Body of pancreas (tissue), 4 donors: ENCODE measurements around the gene CMSS1. TPM values are rescaled to one million over a fixed set of nuclear protein-coding genes. Genes with fewer than 3 reads are reported as not detected.

Experiments
- ATAC-seq: fragments of 150-250 bp; one replicate; pipeline ENCODE4 v1.9.1; 2016
- DNase-seq, 4 donors: peaks; one replicate each; pipeline ENCODE4 v3.0.0-alpha.2; 2019
- H3K27ac ChIP-seq, 4 donors: fragments of 200-600 bp; sonication (generic); 1 replicate in 3 of 4; 2 replicates in 1 of 4; pipeline versions ENCODE4 v1.5.1 to v1.6.1; 2016 to 2019; ENCODE audit warnings: mild to moderate bottlenecking in 1 of 4, mixed read lengths in 1 of 4, moderate library complexity in 1 of 4
- H3K27me3 ChIP-seq, 2 donors: fragments of 200-600 bp; sonication (generic); one replicate each; pipeline ENCODE4 v1.6.0; 2016; ENCODE audit warnings: mild to moderate bottlenecking in 1 of 2
- H3K36me3 ChIP-seq, 2 donors: fragments of 200-600 bp; sonication (generic); replicated peaks in 1 of 2; 2 replicates each; pipeline ENCODE4 v1.5.1; 2016; ENCODE audit warnings: low read depth in 2 of 2; ENCODE audit not compliant: insufficient read depth in 1 of 2
- H3K4me1 ChIP-seq: fragments of 200-600 bp; sonication (generic); one replicate; pipeline ENCODE4 v1.6.0; 2016
- H3K4me3 ChIP-seq, 2 donors: fragments of 200-600 bp; sonication (generic); 1 replicate in 1 of 2; 2 replicates in 1 of 2; pipeline ENCODE4 v1.5.1; 2016 to 2019
- H3K9me3 ChIP-seq, 3 donors: fragments of 200-600 bp; sonication (generic); 1 replicate in 2 of 3; 2 replicates in 1 of 3; pipeline ENCODE4 v1.5.1; 2016
- CTCF ChIP-seq, 7 experiments: fragments of 450-650 bp in 4 of 7; fragments of 200-600 bp in 3 of 7; sonication (generic) in 3 of 7; IDR thresholded peaks; one replicate each; pipeline ENCODE4 v1.5.1; 2016 to 2019; ENCODE audit warnings: antibody characterized with exemption in 7 of 7
- POLR2A ChIP-seq, 3 donors: fragments of 450-650 bp; IDR thresholded peaks; one replicate each; pipeline ENCODE4 v1.6.1; 2016; ENCODE audit warnings: antibody characterized with exemption in 3 of 3, mild to moderate bottlenecking in 2 of 3
- WGBS, 2 donors: methylation state at CpG; one replicate each; pipeline ENCODE4 v1.1.5; 2017; 5-methylcytosine and 5-hydroxymethylcytosine counted together
- intact Hi-C: fragments of 100-400 bp; cut with DNase I; formaldehyde crosslinking; loops from one replicate; pipeline ENCODE4 v1.15.1; 2023
- total RNA-seq, 2 donors: library from RNA; depleted of rRNA; stranded (reverse); fragments of >200 nt; gene quantifications; one replicate each; pipeline ENCODE4 v1.1.0, GENCODE V29; 2016

Gene CMSS1
- total RNA-seq, 2 donors from 2014 or later, result 3.9 to 21.4 TPM

- DNase-seq (no peak), ATAC-seq (no peak)
- Histone ChIP-seq H3K4me1 (no peaks in the 10 kb centered on the region), H3K4me3 (no peak overlapping the region), H3K27me3 (no peaks in the 10 kb centered on the region), H3K9me3 (no peaks in the 10 kb centered on the region), H3K27ac (no peak overlapping the region), H3K36me3 (no peaks in the 10 kb centered on the region)
- TF ChIP-seq POLR2A (IDR thresholded peaks at IDR 0.05), result no peak
- no peak for TF ChIP-seq CTCF (IDR thresholded peaks at IDR 0.05)
- WGBS, 2 donors, result 85 to 87% methylated on average over 6 of the region's 6 CpGs
- intact Hi-C loops, result no loop called here
Observed at GRCh38 chr3:100053951-100054620, 236.4 kb downstream of the CMSS1 start.

- ATAC-seq, result no peak
- intact Hi-C loops, result no loop called here
- 77 to 85% methylated on average over 8 of the region's 8 CpGs for WGBS, 2 donors
- H3K4me1 ChIP-seq, result no peaks in the 10 kb centered on the region
- DNase-seq, result no peak
- H3K27me3 ChIP-seq, result no peaks in the 10 kb centered on the region
- H3K4me3 ChIP-seq, result no peak overlapping the region
- H3K27ac ChIP-seq, result no peak overlapping the region
- H3K36me3 ChIP-seq, result no peaks in the 10 kb centered on the region
- no peaks in the 10 kb centered on the region for H3K9me3 ChIP-seq
- TF ChIP-seq POLR2A (IDR thresholded peaks at IDR 0.05), result no peak
- TF ChIP-seq CTCF (IDR thresholded peaks at IDR 0.05), result peak in 1 of 7 experiments; percentile 9
Observed at GRCh38 chr3:100057716-100058575, 240.3 kb downstream of the CMSS1 start.

- no peak for TF ChIP-seq POLR2A (IDR thresholded peaks at IDR 0.05)
- no peak for TF ChIP-seq CTCF (IDR thresholded peaks at IDR 0.05)
- H3K27ac ChIP-seq, result no peak overlapping the region
- intact Hi-C loops, result no loop called here
- H3K9me3 ChIP-seq, result no peaks in the 10 kb centered on the region
- DNase-seq (no peak), ATAC-seq (no peak)
- no peak overlapping the region for H3K4me3 ChIP-seq
- no peaks in the 10 kb centered on the region for H3K27me3 ChIP-seq
- no peaks in the 10 kb centered on the region for H3K4me1 ChIP-seq
- H3K36me3 ChIP-seq, result no peaks in the 10 kb centered on the region
- 93 to 100% methylated on average over 3 of the region's 3 CpGs for WGBS, 2 donors
Observed at GRCh38 chr3:100059472-100059871, 241.8 kb downstream of the CMSS1 start.

- no peak for ATAC-seq
- Histone ChIP-seq H3K27me3 (no peaks in the 10 kb centered on the region), H3K4me3 (no peak overlapping the region), H3K9me3 (no peaks in the 10 kb centered on the region), H3K27ac (no peak overlapping the region), H3K4me1 (no peaks in the 10 kb centered on the region), H3K36me3 (no peaks in the 10 kb centered on the region)
- 75 to 83% methylated on average over 7 of the region's 7 CpGs for WGBS, 2 donors
- DNase-seq, result no peak
- intact Hi-C loops, result loop anchor here (10.0 kb wide), 1 partner anchor 194 kb away; no protein-coding TSS in a partner anchor
- TF ChIP-seq CTCF (IDR thresholded peaks at IDR 0.05) (no peak), POLR2A (IDR thresholded peaks at IDR 0.05) (no peak)
Observed at GRCh38 chr3:100060685-100061484, 243.2 kb downstream of the CMSS1 start.
